ENCODE results near the gene PSD2.

PSD2 gene

DNA sequence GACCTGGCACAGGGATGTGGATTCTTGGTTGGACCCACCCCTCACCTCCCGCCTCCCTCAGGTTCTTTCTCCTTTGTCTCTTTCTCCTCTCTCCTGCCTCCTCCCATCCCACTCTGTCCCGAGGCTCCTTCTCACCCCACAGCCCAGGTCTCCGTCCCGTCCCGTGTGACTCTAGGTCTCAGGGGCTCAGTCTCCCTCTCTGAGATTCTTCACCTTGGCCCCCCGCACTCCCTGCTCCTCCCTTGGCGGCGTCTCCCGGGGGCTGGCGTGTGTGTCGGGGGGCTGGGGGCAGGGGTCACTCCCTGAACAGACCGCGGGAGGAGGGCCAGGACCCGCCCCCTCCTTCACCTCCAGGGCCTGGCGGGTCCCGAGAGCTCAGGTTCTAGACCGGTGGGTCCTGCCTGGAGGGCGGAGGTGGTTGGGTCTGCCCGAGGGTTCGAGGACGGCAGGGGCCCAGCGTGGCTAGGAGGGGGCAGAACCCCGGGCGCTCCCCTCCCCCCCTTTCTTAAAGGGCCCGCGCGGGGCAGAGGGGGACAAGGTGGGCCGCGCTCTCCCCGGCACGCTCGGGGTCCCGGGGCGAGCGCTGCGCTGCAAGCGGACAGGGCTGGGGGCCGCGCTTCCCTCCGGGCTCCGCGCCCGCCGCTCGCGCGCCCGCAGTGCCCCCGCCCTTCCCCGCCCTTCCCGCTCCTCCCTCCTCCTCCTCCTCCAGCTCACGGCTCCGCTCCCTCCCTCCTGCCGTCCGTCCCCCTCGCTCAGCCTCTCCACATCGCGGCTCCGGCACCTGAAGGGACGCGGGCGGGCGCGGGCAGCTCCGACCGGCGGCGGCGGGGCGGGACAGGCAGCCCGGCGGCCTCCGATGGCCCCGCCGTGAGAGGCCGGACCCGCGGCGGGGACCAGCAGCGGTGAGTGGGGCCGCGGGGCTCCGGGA is at the start of gene PSD2:
TSS of gene PSD2 (plus strand) at position 735 of the 928 bp plus-strand sequence. CDS start 13,633 bp downstream, outside the sequence.
- DNase-seq (ENCODE audit: low read depth): peak; percentile 15

DNA sequence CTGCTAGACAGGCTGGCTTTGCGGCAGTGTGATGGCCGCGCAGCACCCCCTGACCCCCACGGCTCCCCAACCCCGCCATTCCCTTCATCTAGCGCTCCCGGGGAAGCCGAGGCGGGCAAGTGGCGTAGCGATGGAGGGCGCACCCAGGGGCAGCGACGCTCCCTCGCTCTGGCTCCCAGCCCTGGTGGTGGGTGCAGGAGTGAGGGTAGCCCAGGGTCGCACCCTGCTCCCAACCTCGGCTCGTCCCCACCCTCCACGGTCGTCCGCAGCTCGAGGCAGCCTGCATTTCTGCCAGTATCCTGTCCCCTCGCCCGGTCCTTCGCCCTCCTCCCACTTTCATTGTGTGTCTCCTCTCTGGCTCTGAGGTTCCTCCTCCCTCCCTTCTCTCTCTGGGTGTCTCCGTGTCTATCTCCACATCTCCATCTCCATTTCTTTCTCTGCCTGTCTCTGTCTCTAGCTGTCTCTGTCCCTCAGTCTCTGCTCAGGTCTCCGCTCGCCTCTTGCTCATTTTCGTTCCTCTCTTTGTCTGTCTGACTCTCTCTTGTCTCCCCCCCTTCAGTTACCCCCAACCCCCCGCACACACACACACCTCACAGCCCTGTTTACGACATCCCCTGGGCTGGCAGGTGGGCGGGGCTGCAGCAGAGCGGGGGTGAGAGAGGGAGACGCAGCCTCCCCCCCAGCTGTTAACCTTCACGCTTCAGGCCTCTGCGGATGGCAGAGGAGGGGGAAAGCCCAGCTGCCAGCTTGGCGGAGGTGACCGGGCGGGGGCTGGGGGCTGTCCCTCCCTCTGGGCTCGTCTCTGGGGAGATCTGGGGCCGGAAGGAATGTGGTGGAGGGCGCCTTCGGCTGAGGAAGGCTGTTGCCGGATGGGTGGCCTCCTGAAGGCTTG is 48.7 kb upstream of the PSD2 start:
- peak; percentile 44 for DNase-seq (ENCODE audit: low read depth)

DNA sequence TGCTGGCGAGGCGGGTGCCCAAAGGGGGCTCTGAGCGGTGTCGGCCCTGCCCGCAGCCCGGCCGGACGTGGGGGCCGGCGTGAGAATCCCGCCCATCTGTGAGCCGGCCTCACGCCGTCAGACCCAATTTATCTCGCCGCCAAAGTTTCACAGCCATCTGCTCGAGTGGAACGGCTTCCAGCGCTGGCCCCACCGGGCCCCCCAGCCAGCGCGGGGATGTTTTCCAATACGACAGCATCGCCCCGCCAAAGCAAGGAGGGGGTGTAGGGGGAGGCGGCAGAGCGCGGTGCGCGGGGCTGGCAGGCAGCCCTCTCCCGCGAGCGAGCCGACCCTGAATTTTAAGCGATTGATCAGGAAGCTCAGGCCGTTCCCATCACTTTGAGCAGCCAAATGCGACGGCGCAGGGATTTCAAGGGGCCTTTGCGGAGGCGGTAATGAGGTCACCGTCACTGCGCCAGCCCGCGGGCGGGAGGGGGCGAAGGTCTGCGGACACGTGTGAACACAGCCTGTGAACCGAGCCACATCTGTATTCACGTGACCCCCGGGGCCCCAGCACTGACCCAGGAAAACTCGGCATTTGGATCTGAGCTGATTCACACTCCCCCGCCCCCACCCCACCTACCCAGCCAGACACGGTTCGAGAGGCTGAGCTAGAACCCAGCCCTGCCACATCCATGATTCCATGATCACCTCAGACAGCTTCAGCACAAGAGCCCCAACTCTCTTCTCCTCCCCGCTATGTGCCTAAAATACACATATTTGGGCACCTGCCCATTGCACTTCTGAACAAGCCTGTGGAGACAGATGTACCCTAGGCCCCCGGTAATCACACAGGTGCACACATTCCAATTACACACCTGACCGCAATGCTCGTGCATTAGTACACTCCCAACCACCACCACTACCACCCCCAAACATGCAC is 47.8 kb upstream of the PSD2 start:
- peak; percentile 29 for DNase-seq (ENCODE audit: low read depth)

DNA sequence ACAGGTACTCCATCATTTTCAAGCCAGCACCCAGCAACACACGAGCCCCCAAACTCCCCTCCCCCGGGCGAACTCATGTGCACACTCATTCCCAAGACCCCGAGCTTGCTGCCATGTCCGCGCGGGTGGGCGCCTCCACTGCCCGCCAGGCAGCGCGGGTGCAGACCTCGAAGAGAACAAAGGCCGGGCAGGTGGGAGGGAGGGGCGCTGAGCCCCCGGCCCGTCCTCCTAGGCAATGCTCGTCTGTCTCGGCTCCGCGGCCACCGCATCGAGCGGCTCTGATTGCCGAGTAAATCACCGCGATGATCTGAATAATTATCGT is 47.1 kb upstream of the PSD2 start:
- DNase-seq (ENCODE audit: low read depth): no peak

DNA sequence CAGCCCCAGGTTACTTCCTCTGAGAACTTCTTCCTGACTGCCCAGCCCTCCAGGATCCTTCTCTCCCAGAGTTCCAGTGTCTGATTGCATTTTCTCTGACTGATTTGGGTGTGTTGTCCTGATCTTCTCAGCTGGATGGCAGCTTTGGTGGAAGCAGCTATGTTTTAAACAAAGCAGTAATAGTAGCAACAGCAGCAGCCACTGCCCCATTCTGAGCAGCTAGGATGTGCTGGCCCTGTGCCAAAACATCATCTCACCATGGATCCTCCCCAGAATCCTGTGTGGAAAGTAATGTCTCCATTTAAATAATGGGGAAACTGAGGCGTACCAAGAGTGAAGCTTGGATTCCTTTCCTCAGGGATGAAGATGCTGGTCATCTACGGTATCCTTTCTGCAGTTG is 46.4 kb upstream of the PSD2 start:
- DNase-seq (ENCODE audit: low read depth): no peak

DNA sequence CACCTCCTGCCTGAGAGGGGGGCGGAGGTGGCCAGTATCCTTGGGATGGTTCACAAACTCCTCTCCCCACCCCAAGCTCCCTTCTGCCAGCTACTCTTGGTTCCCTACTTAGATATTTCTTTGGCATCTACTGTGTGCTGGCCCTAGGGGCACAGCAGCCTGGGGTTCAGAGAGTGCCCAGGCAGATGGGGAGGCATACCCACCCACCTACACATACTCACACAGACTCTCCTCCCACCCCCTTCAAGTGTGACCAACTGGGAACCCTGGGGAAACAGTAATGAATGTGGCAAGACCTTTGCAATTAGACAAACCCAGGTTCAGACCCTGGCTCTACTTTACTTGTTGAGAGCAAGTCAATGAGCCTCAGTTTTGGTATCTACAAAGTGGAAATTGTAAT is 44.4 kb upstream of the PSD2 start:
- no peak for DNase-seq (ENCODE audit: low read depth)

DNA sequence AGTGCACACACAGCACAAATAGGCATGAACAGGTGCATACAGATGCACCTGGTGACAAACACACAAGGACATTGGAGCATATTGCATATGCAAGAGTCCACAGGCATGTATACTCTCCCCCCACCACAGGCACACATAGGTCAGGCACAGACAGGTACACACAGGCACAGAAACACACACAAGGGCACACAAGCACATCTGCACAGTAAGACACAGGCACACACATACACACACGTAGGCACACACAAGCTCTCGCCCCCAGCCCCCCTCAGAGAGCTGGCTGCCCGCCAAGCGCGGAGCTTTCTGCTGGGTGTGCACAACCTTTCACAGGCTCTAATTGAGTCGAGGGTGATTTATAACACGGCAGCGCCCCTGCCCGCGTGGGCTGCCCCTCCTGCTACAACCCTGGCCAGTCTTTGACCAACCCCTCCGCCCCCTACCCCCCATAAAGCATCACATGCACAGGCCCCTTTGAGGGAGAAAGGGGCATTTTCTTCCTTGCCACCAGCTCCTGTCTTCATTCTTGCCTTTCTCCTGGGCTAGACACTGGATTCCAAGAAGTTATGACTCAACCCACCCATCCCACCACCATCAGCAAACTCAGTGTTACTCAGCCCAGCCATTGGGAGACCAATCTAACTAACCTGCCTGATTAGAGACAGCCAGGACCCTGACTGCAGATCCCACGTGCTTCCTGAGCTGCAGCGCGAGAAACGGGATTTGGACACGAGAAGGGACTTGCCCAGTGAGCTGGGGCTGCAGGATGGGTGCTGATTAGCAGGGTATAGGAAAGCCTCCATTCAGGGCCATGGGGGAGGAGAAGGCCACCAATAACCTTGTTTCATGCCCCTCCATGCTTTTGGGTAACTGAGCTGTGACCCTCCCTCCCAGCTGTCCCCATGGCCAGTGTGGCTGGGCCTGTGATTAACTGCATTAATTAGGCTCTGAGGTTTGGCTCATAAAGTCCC is 42.8 kb upstream of the PSD2 start:
- no peak for DNase-seq (ENCODE audit: low read depth)

DNA sequence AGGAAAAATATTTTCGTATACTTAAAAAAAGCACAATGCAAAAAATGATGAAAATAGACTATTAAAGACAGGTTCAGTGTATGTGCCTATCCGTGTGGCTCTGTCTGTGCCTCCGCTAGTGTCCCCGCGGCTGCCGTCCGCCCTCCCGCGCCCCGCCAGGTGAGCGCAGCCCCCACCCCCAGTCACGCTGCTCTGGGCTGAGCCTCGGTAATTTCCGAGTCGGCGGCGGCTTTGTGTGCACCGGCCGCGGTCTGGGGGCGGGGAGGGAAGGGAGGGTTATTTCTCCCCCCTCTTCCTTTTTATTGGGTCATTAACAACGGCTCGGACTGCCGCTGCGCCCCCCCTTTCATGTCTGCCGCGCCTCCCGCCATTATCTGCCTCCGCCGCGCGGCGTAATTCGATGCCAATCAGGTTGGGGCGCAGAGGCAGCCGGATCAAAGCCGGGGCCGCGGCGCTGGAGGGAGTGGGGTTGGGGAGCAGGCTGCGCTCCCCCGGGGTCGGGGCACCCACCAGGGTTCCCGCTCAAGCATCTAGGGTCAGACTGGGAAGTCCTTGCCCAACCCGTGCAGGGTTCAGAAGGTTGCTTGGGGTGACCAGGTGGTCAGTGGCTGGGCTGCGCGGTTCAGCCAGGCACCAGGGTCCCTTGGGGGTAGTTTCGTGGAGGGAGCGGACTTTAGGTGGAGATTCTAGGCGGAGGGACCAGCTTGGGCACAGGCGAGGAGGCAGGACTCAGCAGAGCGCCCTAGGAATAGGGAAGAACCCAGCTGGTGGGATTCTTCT is 39.5 kb upstream of the PSD2 start:
- no peak for DNase-seq (ENCODE audit: low read depth)

DNA sequence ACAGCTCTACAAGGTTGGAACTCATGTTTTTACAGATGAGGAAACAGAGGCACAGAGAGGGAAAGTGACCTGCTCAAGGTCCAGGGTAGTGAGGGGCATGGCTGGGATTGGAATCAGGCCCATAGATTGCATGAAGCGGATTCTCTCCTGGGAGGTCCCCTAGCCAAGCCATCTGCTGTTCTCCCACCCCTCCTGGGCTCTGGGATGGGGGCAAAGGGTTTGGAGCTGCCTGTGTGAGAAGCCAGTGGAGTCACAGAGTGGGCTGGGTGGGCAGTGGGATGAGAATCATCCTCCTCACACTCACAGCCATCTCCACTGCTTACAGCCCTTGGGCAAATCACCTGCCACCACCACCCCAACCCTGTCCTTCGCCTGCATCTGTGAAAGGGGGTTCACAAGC is 38.6 kb upstream of the PSD2 start:
- no peak for DNase-seq (ENCODE audit: low read depth)

DNA sequence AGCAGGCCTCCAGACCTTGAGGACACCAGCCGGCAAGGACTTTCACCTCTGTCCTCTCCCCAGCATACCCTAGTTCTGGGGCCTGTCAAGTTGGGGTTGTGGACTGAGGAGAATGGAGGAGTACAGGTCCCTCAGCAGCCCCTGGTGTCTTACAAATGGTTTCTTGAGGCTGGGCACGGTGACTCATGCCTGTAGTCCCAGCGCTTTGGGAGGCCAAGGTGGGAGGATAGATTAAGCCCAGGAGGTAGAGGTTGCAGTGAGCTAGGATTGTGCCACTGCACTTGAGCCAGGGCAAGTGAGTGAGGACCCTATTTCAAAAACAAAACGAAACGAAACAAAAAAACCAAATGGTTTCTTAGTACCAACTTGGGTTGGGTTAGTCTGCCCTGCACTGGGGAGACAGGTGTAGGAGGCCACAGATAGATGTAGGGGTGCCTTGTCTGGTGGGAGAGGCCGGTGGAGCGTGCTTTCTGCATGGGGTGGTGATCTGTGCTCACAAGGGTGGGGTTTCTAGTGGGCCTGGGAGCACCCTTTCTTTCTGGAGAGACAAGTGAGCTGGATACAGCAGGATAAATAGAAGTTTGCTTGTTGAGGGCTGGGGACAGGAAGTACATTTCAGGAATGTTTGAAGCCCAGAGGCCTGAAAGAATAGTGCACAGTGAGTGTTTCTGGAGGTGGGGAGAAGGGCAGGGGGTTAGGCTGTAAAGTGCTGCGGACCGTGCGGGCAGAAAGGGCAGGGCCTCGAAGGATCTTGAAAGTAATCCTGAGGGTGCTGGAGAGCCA is 37.7 kb upstream of the PSD2 start:
- no peak for DNase-seq (ENCODE audit: low read depth)

DNA sequence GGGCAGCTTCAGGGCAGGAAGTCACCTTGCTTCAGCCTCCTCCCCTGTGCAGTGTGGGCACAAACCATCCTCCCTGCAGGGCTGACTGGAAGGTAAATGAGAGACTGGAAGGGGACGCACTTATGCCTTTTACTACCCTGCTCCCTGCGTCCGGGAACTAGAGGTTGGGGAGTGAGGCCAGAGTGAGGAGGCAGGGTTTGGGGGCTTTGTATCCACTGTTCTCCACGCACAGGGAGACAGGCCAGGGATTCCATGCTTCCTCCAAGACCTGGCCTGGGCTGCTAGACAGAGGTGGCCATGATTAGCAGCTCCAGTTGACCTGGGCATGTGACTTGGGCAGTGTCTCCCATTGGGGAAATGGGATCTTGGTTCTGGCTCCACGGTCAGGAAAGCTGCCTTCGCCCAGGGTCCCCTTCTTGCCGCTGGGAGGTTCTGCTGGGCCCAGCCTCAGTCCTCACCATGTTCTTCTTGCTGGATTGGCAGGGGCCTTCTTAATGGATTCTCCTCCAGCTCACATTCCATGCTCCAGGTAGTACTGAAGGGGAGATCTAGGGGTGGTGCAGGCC is 37.0 kb upstream of the PSD2 start:
- no peak for DNase-seq (ENCODE audit: low read depth)

DNA sequence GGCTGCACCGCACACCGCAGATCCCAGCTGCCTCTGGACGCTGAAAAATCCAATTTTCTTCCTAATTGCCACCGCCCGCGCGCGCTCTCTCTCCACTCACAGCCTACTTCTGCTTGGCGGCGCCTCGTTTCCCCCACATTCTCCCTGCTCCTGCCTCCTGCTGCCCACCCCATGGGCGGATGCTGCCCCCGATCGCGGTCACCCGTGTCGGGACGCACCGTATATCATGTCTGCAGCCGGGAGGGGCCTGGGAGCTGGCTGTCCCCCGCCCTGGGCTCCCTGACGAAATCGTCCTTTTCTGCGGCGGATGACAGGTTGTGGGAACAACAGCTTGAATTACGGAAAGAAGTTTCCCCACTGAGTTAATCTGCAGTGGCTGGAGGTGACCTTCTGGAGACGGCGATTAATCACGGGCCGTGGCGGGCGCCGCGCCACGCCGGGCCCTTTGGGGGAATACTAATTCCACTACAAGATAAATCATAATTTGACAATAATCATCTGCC is 36.3 kb upstream of the PSD2 start:
- no peak for DNase-seq (ENCODE audit: low read depth)

DNA sequence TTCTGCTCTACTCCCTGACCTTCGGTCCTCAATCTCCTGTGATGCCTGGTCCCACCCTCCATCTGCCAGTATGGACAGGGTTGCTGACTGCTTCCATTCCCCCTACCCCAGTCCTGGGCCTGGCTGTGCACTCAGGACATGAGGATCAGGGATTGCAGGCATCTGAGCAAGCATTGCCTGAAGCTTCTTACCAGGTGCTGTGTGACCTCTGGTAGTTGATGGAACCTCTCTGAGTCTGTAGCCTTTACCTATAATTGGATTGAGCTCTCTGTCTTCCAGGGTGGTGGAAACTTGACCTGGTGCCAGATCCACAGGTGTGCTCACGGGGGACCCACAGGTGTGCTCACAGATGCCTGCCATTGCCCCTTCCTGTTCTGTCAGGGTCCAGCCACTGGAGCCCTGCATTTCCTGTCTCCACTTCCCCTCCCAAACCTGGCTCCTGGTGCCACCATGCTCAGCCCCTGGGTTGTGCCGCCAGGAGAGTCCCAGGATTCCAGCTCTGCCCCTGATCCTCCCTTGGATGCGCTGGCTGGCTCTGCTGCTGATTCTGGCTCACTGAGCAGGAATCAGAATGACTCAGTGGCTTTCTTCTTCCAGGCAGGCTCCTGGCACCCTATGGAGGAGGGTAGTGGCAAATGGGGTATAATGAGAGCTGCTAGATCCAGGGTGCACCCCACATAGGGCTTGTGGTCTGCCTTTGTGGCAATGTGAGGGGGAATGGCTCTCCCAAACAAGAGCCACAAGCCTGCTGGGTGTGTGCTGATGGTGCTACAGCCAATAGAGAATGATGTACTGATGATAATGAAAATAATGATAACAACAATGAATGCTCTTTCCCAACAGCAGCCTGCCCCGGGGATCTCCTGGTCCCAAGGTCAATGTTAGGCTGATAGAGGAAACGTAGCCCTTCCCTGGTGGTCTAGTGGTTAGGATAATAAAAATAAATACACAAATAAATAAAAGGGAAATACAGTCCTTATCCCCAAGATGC is 35.2 kb upstream of the PSD2 start:
- DNase-seq (ENCODE audit: low read depth): no peak

DNA sequence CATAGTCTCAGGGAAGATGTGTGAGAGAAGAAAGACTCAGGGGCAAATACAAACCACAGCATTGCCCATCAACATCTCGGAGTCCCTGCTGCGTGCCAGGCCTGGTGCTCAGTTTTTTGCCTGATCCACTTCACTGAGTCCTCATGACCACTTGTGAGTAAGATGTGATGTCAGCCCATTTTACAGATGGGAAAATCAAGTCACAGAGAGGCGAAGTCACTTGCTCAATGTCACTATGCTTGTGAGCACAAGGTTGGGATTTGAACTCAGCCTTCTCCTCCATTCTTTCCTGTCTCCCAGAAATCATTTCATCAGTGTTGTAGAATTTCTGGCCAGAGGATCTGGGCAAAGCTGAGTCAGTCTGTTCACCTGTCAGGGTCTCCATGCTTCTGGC is 34.6 kb upstream of the PSD2 start:
- DNase-seq (ENCODE audit: low read depth): no peak

DNA sequence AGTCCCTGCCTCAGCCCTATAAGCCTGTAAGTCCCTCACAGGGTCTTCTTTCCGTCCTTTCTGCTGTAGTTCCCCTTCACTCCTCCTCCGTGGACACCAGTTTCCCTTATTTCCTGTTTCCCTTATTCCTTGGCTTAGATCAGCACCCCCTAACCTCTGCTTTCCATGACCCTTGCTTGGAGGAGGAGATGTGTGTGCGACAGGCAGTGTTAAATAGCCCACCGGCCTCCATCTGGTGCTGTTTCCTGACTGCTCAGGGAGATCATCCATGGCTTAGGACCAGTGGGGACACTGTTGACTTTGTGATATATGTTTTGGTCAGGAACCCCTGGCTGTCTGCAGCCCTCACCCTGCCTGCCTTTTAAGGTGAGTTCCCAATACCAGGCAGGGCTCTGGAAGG is 34.1 kb upstream of the PSD2 start:
- DNase-seq (ENCODE audit: low read depth): no peak

DNA sequence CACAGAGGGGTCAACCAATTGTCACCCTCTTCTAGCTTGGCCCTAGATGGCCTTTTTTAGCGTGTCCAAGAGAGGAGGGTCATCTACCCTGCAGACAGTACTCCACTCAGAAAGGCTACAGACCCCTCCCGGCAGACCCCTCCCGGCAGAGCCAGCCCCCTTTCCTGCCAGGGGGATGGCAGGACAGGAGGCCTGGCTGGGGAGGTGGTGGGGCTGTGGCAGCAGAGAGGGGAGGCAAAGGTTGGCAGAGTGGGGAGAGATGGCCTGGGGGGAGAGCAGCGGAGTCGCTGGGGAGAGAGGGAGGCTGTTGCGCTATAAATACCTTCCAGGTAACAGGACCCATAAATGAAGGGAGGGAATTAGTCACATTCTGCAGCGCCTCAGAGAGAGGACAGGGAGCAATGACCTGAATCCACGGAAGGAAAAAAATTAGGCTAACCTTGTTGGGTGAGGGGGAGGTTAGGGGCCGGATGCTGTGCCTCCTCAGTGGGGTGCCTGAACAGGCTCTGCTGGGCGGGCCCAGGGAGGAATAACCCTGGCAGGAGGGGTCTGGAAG is 32.9 kb upstream of the PSD2 start:
- no peak for DNase-seq (ENCODE audit: low read depth)

DNA sequence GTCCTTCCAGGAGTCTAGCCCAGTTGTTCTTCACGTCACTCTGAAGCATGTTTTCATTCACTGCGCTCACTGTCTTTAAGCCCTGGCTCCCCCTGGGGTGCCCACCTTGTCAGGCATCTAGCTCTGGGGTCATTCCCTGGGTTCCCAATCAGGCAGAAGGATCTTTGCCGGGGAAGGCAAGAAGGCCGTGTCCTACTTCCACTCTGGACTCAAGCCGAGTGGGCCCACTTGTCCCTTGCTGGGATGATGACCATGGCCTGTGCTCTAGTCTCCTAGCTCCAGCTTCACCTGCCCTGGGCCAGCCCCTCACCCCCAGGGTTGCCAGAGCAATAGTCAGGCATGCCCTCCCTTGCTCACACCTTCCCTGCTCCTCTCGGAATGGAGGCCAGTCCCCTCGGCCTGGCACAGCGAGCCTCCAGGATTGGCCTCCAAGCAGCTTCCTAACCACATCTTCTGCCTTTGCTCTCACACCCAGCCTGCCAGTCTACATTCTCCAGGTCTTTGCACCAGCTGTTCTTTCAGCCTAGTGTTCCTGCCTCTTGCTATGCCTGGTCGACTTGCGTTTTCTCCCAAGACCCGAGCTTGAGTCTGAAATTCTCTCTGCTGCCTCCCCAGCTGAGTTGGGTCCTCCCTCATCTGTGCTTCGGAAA is 32.2 kb upstream of the PSD2 start:
- DNase-seq (ENCODE audit: low read depth): no peak
